ENCODE data around the gene C1QTNF3.
"Not testable (repeated sequence)": the region's sequence is repeated elsewhere in the genome, so short reads cannot be mapped to it uniquely, and the experiment has no call there.

C1QTNF3 gene

GRCh38 chr5:34015120-34015822 lies 27.7 kb downstream of the C1QTNF3 start:
- TF ChIP-seq POLR2A (IDR thresholded peaks at IDR 0.05; ENCODE audit: low read depth, low read length) = no peak
- TF ChIP-seq POLR2AphosphoS5 (IDR thresholded peaks at IDR 0.05; ENCODE audit: low read depth, low read length) = no peak
- no peak for TF ChIP-seq TAF1 (IDR thresholded peaks at IDR 0.05; ENCODE audit: borderline replicate concordance, low read depth, low read length)
- DNase-seq (ENCODE audit: insufficient read length) = no peak
- FAIRE-seq = no peak

GRCh38 chr5:34014626-34015025 lies 28.4 kb downstream of the C1QTNF3 start:
- TF ChIP-seq TAF1 (IDR thresholded peaks at IDR 0.05; ENCODE audit: borderline replicate concordance, low read depth, low read length) (no peak), POLR2A (IDR thresholded peaks at IDR 0.05; ENCODE audit: low read depth, low read length) (no peak), POLR2AphosphoS5 (IDR thresholded peaks at IDR 0.05; ENCODE audit: low read depth, low read length) (no peak)
- DNase-seq (ENCODE audit: insufficient read length) (no peak), FAIRE-seq (no peak)

DNA sequence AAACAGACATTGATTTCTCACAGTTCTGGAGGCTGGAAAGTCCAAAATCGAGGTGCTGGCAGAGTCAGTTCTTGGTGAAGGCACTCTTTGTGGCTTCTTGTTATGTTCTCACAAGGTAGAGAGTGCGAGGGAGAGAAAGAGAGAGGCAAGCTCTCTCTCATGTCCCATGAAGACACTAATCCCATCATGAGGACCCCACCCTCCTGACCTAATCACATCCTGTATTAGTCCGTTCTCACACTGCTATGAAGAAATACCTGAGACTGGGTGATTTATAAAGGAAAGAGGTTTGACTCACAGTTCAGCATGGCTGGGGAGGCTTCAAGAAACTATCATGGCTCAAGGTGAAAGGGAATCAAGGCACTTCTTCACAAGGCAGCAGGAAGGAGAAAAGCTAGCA lies 29.5 kb downstream of the C1QTNF3 start:
- no peak for TF ChIP-seq TAF1 (IDR thresholded peaks at IDR 0.05; ENCODE audit: borderline replicate concordance, low read depth, low read length)
- no peak for TF ChIP-seq POLR2AphosphoS5 (IDR thresholded peaks at IDR 0.05; ENCODE audit: low read depth, low read length)
- TF ChIP-seq POLR2A (IDR thresholded peaks at IDR 0.05; ENCODE audit: low read depth, low read length) = no peak
- FAIRE-seq (no peak), DNase-seq (ENCODE audit: insufficient read length) (no peak)

- TF ChIP-seq TAF1 (IDR thresholded peaks at IDR 0.05; ENCODE audit: borderline replicate concordance, low read depth, low read length) = no peak
- TF ChIP-seq POLR2A (IDR thresholded peaks at IDR 0.05; ENCODE audit: low read depth, low read length) = no peak
- TF ChIP-seq POLR2AphosphoS5 (IDR thresholded peaks at IDR 0.05; ENCODE audit: low read depth, low read length) = no peak
- no peak for FAIRE-seq
- DNase-seq (ENCODE audit: insufficient read length) = no peak
Measured at GRCh38 chr5:34012791-34013190, 30.2 kb downstream of the C1QTNF3 start.

DNA sequence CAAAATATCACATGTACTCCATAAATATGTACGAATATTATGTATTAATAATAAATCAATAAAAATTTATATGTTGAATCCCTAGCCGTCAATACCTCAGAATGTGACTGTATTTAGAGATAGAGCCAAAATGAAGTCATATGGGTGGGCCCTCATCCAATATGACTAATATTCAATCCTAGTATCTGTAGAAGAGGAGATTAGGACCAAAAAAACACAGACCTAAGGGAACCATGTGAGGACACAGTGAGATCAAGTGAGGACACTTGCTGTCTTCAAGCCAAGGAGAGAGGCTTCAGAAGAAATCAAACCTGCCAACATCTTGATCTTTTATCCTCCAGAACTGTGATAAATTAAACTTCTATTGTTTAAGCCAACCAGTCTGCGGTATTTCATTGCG lies 31.5 kb downstream of the C1QTNF3 start:
- DNase-seq (ENCODE audit: insufficient read length) = no peak
- TF ChIP-seq TAF1 (IDR thresholded peaks at IDR 0.05; ENCODE audit: borderline replicate concordance, low read depth, low read length) = no peak
- TF ChIP-seq POLR2AphosphoS5 (IDR thresholded peaks at IDR 0.05; ENCODE audit: low read depth, low read length) = no peak
- no peak for TF ChIP-seq POLR2A (IDR thresholded peaks at IDR 0.05; ENCODE audit: low read depth, low read length)
- FAIRE-seq = no peak

DNA sequence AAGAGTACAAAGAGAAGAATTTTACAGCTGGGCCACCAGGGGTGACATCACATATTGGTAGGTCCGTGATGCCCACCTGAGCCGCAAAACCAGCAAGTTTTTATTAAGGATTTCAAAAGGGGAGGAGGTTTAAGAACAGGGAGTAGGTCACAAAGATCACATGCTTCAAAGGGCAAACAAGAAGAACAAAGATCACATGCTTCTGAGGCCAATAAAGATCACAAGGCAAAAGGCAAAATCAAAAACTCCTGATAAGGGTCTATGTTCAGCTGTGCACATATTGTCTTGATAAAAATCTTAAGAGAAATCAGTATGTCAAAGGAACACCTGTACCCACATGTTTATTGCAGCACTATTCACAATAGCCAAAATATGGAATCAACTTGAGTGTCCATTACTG lies 32.9 kb downstream of the C1QTNF3 start:
- not testable (repeated sequence) for DNase-seq (ENCODE audit: insufficient read length); FAIRE-seq

GRCh38 chr5:34009610-34010009 lies 33.4 kb downstream of the C1QTNF3 start:
- TF ChIP-seq POLR2AphosphoS5 (IDR thresholded peaks at IDR 0.05; ENCODE audit: low read depth, low read length) (no peak), POLR2A (IDR thresholded peaks at IDR 0.05; ENCODE audit: low read depth, low read length) (no peak), TAF1 (IDR thresholded peaks at IDR 0.05; ENCODE audit: borderline replicate concordance, low read depth, low read length) (no peak)
- FAIRE-seq = no peak
- DNase-seq (ENCODE audit: insufficient read length) = no peak

DNA sequence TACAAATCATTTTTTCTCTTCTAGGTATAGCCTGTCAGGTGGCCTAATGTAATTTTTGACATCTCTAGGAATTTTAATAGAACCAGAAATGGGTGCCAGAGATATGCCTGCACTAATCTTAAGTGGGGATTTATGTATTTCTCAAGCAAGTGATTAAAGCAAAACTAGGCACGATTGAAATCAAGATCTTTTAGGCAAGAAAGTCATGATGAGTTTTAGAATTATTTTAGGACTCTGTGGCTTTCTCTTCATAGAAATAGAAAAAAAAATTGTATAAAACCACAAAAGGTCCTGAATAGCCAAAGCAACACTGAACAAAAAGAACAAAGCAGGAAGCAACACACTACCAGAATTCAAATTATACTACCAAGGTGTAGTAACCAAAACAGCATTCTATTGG lies 34.2 kb downstream of the C1QTNF3 start:
- no peak for TF ChIP-seq TAF1 (IDR thresholded peaks at IDR 0.05; ENCODE audit: borderline replicate concordance, low read depth, low read length)
- no peak for TF ChIP-seq POLR2A (IDR thresholded peaks at IDR 0.05; ENCODE audit: low read depth, low read length)
- TF ChIP-seq POLR2AphosphoS5 (IDR thresholded peaks at IDR 0.05; ENCODE audit: low read depth, low read length) = no peak
- DNase-seq (ENCODE audit: insufficient read length) (no peak), FAIRE-seq (peak; percentile 27)

- peak; percentile 68 for FAIRE-seq
- peak; percentile 79; the same call in 1 of the 2 replicates for TF ChIP-seq POLR2AphosphoS5 (IDR thresholded peaks at IDR 0.05; ENCODE audit: low read depth, low read length)
- TF ChIP-seq POLR2A (IDR thresholded peaks at IDR 0.05; ENCODE audit: low read depth, low read length) = peak; percentile 89
- TF ChIP-seq TAF1 (IDR thresholded peaks at IDR 0.05; ENCODE audit: borderline replicate concordance, low read depth, low read length) = peak; percentile 59
- peak; percentile 79 for DNase-seq (ENCODE audit: insufficient read length)
Measured at GRCh38 chr5:34007621-34008600, 35.1 kb downstream of the C1QTNF3 start, which contains the start of gene AMACR. Gene AMACR, minus strand, starts transcription at chr5:34008050. Its CDS starts 31 bp downstream, at chr5:34008019.

GRCh38 chr5:34007201-34007620 lies 35.8 kb downstream of the C1QTNF3 start:
- DNase-seq (ENCODE audit: insufficient read length) = no peak
- FAIRE-seq = no peak
- no peak for TF ChIP-seq POLR2AphosphoS5 (IDR thresholded peaks at IDR 0.05; ENCODE audit: low read depth, low read length)
- TF ChIP-seq POLR2A (IDR thresholded peaks at IDR 0.05; ENCODE audit: low read depth, low read length) = no peak
- no peak for TF ChIP-seq TAF1 (IDR thresholded peaks at IDR 0.05; ENCODE audit: borderline replicate concordance, low read depth, low read length)

DNA sequence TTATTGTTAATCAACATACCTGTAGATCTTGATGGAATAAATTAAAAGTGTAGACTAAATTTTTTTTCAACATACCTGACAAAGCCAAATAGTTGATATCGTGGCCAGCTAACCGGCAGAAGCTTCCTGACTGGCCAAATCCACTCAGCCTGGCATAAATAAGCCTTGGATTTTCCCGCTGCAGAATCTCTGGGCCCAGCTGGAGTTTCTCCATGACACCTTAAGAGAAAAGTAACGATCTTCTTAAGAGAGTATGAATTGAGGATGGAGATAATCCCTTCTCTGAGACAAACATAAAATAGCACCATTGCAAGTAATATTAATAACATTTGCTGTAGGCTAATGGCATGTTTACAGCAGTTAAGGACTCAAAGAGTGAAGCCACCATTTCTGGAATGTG lies 37.3 kb downstream of the C1QTNF3 start:
- TF ChIP-seq POLR2A (IDR thresholded peaks at IDR 0.05; ENCODE audit: low read depth, low read length) (no peak), POLR2AphosphoS5 (IDR thresholded peaks at IDR 0.05; ENCODE audit: low read depth, low read length) (no peak), TAF1 (IDR thresholded peaks at IDR 0.05; ENCODE audit: borderline replicate concordance, low read depth, low read length) (no peak)
- FAIRE-seq (no peak), DNase-seq (ENCODE audit: insufficient read length) (no peak)

All from GM12892 (cell line).